Measurements from ENCODE around the gene RPL13A. TPM values are rescaled to one million over a fixed set of nuclear protein-coding genes. Genes with fewer than 3 reads are reported as not detected.

The RPL13A gene
- total and polyA plus RNA-seq, 2 of the 13 experiments (the other 11 are each of a cell fraction or from before 2014, with no cell fraction given), result 2,601 to 3,407 TPM

- TF ChIP-seq CTCF (CRISPR knock-in tag; IDR thresholded peaks at IDR 0.05) (no peak), ZNF292 (CRISPR knock-in tag; IDR thresholded peaks at IDR 0.05; ENCODE audit: borderline replicate concordance, low read depth) (no peak), SSRP1 (CRISPR knock-in tag; IDR thresholded peaks at IDR 0.05) (peak; percentile 54; the same call in 1 of the 2 replicates), SUZ12 (IDR thresholded peaks at IDR 0.05; ENCODE audit: low read depth, low read length) (no peak), ZSCAN30 (CRISPR knock-in tag; IDR thresholded peaks at IDR 0.05) (no peak), ZNF280B (CRISPR knock-in tag; IDR thresholded peaks at IDR 0.05; ENCODE audit: borderline replicate concordance) (peak; percentile 58; the same call in 1 of the 2 replicates), PHF8 (CRISPR knock-in tag; IDR thresholded peaks at IDR 0.05) (peak; percentile 94), SRF (IDR thresholded peaks at IDR 0.05; ENCODE audit: low read depth, low read length) (no peak), ZNF34 (CRISPR knock-in tag; IDR thresholded peaks at IDR 0.05; ENCODE audit: borderline replicate concordance) (no peak), ZNF260 (CRISPR knock-in tag; IDR thresholded peaks at IDR 0.05; ENCODE audit: borderline replicate concordance, low read depth) (no peak), RFXANK (CRISPR knock-in tag; IDR thresholded peaks at IDR 0.05) (peak; percentile 93; the same call in 1 of the 2 replicates), ZNF768 (CRISPR knock-in tag; IDR thresholded peaks at IDR 0.05) (peak; percentile 63), ELF3 (CRISPR knock-in tag; IDR thresholded peaks at IDR 0.05) (peak; percentile 70; the same call in 1 of the 2 replicates), CHD2 (IDR thresholded peaks at IDR 0.05; ENCODE audit: low read depth, low read length) (no peak), PCBP2 (optimal IDR thresholded peaks at IDR 0.05; ENCODE audit: low read depth, low read length, poor library complexity, severe bottlenecking) (no peak), ZFP36 (IDR thresholded peaks at IDR 0.05; ENCODE audit: borderline replicate concordance, low read depth, low read length, partially characterized antibody) (no peak), ZBTB7A (CRISPR knock-in tag; IDR thresholded peaks at IDR 0.05) (no peak), ZNF563 (CRISPR knock-in tag; IDR thresholded peaks at IDR 0.05) (peak; percentile 64; the same call in 1 of the 2 replicates), RXRA (CRISPR knock-in tag; IDR thresholded peaks at IDR 0.05) (peak; percentile 28; the same call in 1 of the 2 replicates), SALL1 (CRISPR knock-in tag; IDR thresholded peaks at IDR 0.05) (peak; percentile 86), ZNF747 (CRISPR knock-in tag; IDR thresholded peaks at IDR 0.05; ENCODE audit: borderline replicate concordance) (no peak; the same call in 1 of the 2 replicates), ZBTB34 (CRISPR knock-in tag; IDR thresholded peaks at IDR 0.05) (no peak), JUNB (CRISPR knock-in tag; IDR thresholded peaks at IDR 0.05; ENCODE audit: borderline replicate concordance) (no peak), ZNF691 (CRISPR knock-in tag; IDR thresholded peaks at IDR 0.05; ENCODE audit: borderline replicate concordance, low read depth) (0 out of 2 replicates have a peak, but pooled peaks have one; percentile 31), ZNF326 (CRISPR knock-in tag; IDR thresholded peaks at IDR 0.05; ENCODE audit: borderline replicate concordance) (no peak), ZNF530 (CRISPR knock-in tag; IDR thresholded peaks at IDR 0.05; ENCODE audit: low read depth) (no peak)
These were observed at the start of gene RPL13A (continued) for GRCh38 chr19:49487277-49488045.

Measured in HepG2 (cell line).